ENCODE results near the gene PDP2. TPM values are rescaled to one million over a fixed set of nuclear protein-coding genes. Genes with fewer than 3 reads are reported as not detected.

The PDP2 gene
- total and polyA plus RNA-seq, 9 of the 15 experiments (the other 6 are each of a cell fraction or from before 2014, with no cell fraction given): 2.5 to 24.3 (median 7.2) TPM

DNA sequence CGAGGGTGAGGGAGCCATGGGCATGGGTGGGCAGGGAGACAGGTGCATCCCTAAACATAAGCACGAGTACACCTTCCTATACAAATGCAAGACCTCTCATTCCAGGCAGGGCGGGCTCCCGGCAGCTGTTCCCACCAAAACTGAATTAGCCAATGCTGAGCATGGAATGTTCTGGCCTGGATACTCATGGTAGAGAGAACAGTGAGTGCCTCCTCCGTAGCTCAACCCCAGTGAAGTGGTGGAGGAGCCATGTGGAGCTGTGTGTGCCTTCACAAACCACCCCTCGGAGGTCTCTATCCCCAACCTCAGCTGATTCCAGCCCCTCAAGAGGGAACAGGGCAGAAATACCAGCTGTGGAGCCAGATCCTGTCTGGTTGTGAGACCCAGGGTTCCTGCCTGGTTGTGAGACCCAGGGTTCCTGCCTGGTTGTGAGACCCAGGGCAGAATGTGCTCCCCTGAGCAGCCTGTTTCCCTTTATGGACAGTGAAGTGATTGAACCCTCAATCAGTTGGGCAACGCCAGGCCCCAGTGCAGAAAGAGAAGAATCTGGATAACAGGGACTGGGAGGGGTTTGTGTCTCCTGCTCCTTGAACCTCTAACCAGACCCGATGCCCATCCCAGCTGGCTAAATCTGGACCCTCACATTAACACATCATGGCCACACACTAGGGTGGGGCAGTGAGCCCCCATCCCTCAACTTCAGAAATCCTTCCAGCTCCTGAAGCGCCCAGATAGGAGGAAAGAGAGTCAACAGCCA lies 40.8 kb downstream of the PDP2 start (continued):
- TF ChIP-seq, protein P1, sequence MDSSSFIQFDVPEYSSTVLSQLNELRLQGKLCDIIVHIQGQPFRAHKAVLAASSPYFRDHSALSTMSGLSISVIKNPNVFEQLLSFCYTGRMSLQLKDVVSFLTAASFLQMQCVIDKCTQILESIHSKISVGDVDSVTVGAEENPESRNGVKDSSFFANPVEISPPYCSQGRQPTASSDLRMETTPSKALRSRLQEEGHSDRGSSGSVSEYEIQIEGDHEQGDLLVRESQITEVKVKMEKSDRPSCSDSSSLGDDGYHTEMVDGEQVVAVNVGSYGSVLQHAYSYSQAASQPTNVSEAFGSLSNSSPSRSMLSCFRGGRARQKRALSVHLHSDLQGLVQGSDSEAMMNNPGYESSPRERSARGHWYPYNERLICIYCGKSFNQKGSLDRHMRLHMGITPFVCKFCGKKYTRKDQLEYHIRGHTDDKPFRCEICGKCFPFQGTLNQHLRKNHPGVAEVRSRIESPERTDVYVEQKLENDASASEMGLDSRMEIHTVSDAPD (CRISPR knock-in tag; IDR thresholded peaks at IDR 0.05): no peak
- TF ChIP-seq, protein P2, sequence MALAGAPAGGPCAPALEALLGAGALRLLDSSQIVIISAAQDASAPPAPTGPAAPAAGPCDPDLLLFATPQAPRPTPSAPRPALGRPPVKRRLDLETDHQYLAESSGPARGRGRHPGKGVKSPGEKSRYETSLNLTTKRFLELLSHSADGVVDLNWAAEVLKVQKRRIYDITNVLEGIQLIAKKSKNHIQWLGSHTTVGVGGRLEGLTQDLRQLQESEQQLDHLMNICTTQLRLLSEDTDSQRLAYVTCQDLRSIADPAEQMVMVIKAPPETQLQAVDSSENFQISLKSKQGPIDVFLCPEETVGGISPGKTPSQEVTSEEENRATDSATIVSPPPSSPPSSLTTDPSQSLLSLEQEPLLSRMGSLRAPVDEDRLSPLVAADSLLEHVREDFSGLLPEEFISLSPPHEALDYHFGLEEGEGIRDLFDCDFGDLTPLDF (CRISPR knock-in tag; IDR thresholded peaks at IDR 0.05): no peak
- TF ChIP-seq, protein P3, sequence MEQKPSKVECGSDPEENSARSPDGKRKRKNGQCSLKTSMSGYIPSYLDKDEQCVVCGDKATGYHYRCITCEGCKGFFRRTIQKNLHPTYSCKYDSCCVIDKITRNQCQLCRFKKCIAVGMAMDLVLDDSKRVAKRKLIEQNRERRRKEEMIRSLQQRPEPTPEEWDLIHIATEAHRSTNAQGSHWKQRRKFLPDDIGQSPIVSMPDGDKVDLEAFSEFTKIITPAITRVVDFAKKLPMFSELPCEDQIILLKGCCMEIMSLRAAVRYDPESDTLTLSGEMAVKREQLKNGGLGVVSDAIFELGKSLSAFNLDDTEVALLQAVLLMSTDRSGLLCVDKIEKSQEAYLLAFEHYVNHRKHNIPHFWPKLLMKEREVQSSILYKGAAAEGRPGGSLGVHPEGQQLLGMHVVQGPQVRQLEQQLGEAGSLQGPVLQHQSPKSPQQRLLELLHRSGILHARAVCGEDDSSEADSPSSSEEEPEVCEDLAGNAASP (IDR thresholded peaks at IDR 0.05): no peak
- TF ChIP-seq, protein P4, sequence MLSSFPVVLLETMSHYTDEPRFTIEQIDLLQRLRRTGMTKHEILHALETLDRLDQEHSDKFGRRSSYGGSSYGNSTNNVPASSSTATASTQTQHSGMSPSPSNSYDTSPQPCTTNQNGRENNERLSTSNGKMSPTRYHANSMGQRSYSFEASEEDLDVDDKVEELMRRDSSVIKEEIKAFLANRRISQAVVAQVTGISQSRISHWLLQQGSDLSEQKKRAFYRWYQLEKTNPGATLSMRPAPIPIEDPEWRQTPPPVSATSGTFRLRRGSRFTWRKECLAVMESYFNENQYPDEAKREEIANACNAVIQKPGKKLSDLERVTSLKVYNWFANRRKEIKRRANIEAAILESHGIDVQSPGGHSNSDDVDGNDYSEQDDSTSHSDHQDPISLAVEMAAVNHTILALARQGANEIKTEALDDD (IDR thresholded peaks at IDR 0.05): no peak
- TF ChIP-seq TBP (optimal IDR thresholded peaks at IDR 0.05; ENCODE audit: low read depth, low read length): no peak
- no peak for TF ChIP-seq POLR3G (IDR thresholded peaks at IDR 0.05; ENCODE audit: extremely low read depth, insufficient read length, insufficient replicate concordance)
- no peak for TF ChIP-seq SREBF2 (CRISPR knock-in tag; IDR thresholded peaks at IDR 0.05)

Measured in K562 (cell line).